ENCODE measurements around the gene FGD5.

DNA sequence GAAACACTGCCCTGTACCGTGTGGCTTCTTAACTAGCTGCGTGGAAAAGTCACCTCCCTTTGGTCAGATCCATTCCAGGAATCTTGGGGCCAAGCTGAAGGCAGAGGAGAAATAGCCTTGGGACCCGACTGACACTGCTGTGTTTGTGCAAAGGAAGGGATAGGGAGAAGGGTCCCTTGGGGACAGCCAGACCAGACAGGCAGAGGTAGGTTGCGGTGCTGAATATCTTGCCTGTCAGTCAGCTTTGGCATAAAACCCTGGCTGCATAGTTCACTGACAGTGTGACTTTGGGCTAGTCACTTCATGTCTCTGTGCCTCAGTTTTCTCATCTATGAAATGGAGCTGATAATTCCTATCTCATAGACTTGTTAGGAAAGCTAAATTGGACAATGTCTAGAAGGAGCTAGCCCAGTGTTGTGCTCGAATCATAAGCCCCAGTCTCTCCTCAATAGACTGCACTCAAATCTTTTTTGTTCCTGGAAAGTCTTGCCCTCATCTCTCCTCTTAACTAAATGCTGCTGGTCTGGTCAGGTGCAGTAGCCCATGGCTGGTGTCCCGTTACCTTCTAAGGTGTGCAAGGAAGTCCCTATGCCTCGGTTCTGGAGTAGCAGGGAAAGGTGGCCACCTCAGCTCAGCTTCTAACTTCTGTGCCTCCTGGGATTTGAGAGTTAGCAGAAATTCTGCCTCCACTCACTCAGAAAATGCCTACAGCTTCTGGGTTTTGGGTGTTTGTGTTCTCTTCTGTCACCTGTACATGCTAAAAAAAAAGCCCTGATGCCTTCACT is 25.8 kb downstream of the FGD5 start:
- TF ChIP-seq POLR2AphosphoS5 (IDR thresholded peaks at IDR 0.05; ENCODE audit: low read depth, low read length), result no peak
- TF ChIP-seq TAF1 (IDR thresholded peaks at IDR 0.05; ENCODE audit: borderline replicate concordance, insufficient read depth, low read length), result no peak
- TF ChIP-seq, protein P1, sequence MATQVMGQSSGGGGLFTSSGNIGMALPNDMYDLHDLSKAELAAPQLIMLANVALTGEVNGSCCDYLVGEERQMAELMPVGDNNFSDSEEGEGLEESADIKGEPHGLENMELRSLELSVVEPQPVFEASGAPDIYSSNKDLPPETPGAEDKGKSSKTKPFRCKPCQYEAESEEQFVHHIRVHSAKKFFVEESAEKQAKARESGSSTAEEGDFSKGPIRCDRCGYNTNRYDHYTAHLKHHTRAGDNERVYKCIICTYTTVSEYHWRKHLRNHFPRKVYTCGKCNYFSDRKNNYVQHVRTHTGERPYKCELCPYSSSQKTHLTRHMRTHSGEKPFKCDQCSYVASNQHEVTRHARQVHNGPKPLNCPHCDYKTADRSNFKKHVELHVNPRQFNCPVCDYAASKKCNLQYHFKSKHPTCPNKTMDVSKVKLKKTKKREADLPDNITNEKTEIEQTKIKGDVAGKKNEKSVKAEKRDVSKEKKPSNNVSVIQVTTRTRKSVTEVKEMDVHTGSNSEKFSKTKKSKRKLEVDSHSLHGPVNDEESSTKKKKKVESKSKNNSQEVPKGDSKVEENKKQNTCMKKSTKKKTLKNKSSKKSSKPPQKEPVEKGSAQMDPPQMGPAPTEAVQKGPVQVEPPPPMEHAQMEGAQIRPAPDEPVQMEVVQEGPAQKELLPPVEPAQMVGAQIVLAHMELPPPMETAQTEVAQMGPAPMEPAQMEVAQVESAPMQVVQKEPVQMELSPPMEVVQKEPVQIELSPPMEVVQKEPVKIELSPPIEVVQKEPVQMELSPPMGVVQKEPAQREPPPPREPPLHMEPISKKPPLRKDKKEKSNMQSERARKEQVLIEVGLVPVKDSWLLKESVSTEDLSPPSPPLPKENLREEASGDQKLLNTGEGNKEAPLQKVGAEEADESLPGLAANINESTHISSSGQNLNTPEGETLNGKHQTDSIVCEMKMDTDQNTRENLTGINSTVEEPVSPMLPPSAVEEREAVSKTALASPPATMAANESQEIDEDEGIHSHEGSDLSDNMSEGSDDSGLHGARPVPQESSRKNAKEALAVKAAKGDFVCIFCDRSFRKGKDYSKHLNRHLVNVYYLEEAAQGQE (IDR thresholded peaks at IDR 0.05; ENCODE audit: insufficient read depth in 1 of 2, low read depth in 2 of 2, low read length in 2 of 2), result no peak
- TF ChIP-seq FOXP2 (optimal IDR thresholded peaks at IDR 0.05; ENCODE audit: borderline replicate concordance, extremely low read depth, extremely low read length, insufficient read depth), result no peak
- no peak for TF ChIP-seq SIN3A (IDR thresholded peaks at IDR 0.05; ENCODE audit: borderline replicate concordance, insufficient read depth, low read length)

Measured in PFSK-1 (cell line).